SK-N-SH (cell line): Measurements from ENCODE around the gene OR4B1. TPM values are rescaled to one million over a fixed set of nuclear protein-coding genes. Genes with fewer than 3 reads are reported as not detected.

Source experiments
- CTCF ChIA-PET: fragments of 300-600, 350-600 bp; formaldehyde crosslinking; extraction: SDS; loops from one replicate; lab custom pipeline; 2021; lab: Yijun Ruan, JAX
- POLR2A ChIA-PET: fragments of 350-600 bp; sonication (Branson Sonifier 250); formaldehyde crosslinking; extraction: SDS; loops from one replicate; lab custom pipeline; 2020; ENCODE audit warnings: antibody characterized with exemption, inconsistent platforms; lab: Yijun Ruan, JAX
- DNase-seq: peaks from one replicate; pipeline ENCODE4 v3.0.0; 2012
- H2AFZ ChIP-seq: fragments of 200-600 bp; sonication (generic); 2 replicates; pipeline ENCODE4 v1.8.1; 2016; ENCODE audit warnings: antibody characterized with exemption, mild to moderate bottlenecking, low read depth
- H3F3A ChIP-seq: fragments of 200-600 bp; sonication (generic); replicated peaks from 2 replicates; pipeline ENCODE3; 2016; ENCODE audit warnings: antibody characterized with exemption, mild to moderate bottlenecking; ENCODE audit not compliant: insufficient read depth
- H3K27ac ChIP-seq, 2 experiments: fragments of 200-500 bp in 1 of 2; fragments of 200-600 bp in 1 of 2; sonication (Bioruptor generic) in 1 of 2; sonication (generic), shearing (Covaris generic) in 1 of 2; 2 replicates each; pipeline versions ENCODE4 v1.5.1 to v1.6.1; 2014 to 2016; ENCODE audit warnings: low read depth in 2 of 2, inconsistent platforms in 1 of 2, low read length in 1 of 2, mild to moderate bottlenecking in 1 of 2, mixed read lengths in 1 of 2
- H3K27me3 ChIP-seq: fragments of 200-600 bp; sonication (generic), shearing (Covaris generic); 2 replicates; pipeline ENCODE4 v1.6.1; 2016; ENCODE audit warnings: mixed run types; ENCODE audit not compliant: insufficient read depth
- H3K36me3 ChIP-seq, 2 experiments: fragments of 200-500 bp in 1 of 2; fragments of 200-600 bp in 1 of 2; sonication (Bioruptor generic) in 1 of 2; sonication (generic) in 1 of 2; replicated peaks in 1 of 2; 2 replicates each; pipeline versions ENCODE3 to v1.5.1; 2014 to 2016; ENCODE audit warnings: low read length in 1 of 2, mild to moderate bottlenecking in 1 of 2; ENCODE audit not compliant: insufficient read depth in 2 of 2, control insufficient read depth in 1 of 2
- H3K4me1 ChIP-seq, 2 experiments: fragments of 200-500 bp in 1 of 2; fragments of 200-600 bp in 1 of 2; sonication (Bioruptor generic) in 1 of 2; sonication (generic), shearing (Covaris generic) in 1 of 2; 2 replicates each; pipeline versions ENCODE4 v1.5.1 to v1.6.1; 2014 to 2016; ENCODE audit warnings: low read depth in 1 of 2, low read length in 1 of 2, mixed run types in 1 of 2; ENCODE audit not compliant: insufficient read depth in 2 of 2, control insufficient read depth in 1 of 2
- H3K4me2 ChIP-seq: fragments of 200-600 bp; sonication (generic), shearing (Covaris generic); 2 replicates; pipeline ENCODE4 v1.6.1; 2017; ENCODE audit warnings: mixed run types
- H3K4me3 ChIP-seq, 2 experiments: fragments of 200-500 bp in 1 of 2; fragments of 200-600 bp in 1 of 2; sonication (Bioruptor generic) in 1 of 2; sonication (generic), shearing (Covaris generic) in 1 of 2; 2 replicates each; pipeline versions ENCODE4 v1.5.1 to v1.8.1; 2014 to 2016; ENCODE audit warnings: low read depth in 2 of 2, inconsistent platforms in 1 of 2, low read length in 1 of 2, mild to moderate bottlenecking in 1 of 2, mixed read lengths in 1 of 2, moderate library complexity in 1 of 2
- H3K79me2 ChIP-seq: fragments of 200-600 bp; sonication (generic); 2 replicates; pipeline ENCODE4 v1.8.1; 2017; ENCODE audit warnings: mild to moderate bottlenecking; ENCODE audit not compliant: insufficient read depth
- H3K9ac ChIP-seq: fragments of 200-600 bp; sonication (generic); 2 replicates; pipeline ENCODE4 v1.6.1; 2017; ENCODE audit warnings: mixed run types
- H3K9me2 ChIP-seq: fragments of 200-600 bp; sonication (generic); 2 replicates; pipeline ENCODE4 v1.6.1; 2017; ENCODE audit warnings: mixed run types
- H3K9me3 ChIP-seq: fragments of 200-600 bp; sonication (generic); 2 replicates; pipeline ENCODE4 v1.6.1; 2017; ENCODE audit warnings: mixed run types, mild to moderate bottlenecking, moderate library complexity
- H4K20me1 ChIP-seq: fragments of 200-600 bp; sonication (generic); 2 replicates; pipeline ENCODE4 v1.6.1; 2017; ENCODE audit warnings: mild to moderate bottlenecking, mixed run types; ENCODE audit not compliant: insufficient read depth
- CHD2 ChIP-seq: fragments of 150-350 bp; IDR thresholded peaks from 2 replicates; pipeline ENCODE4 v1.6.1; 2018; ENCODE audit warnings: low read length; ENCODE audit not compliant: partially characterized antibody
- RAD21 ChIP-seq: IDR thresholded peaks from 2 replicates; pipeline ENCODE4 v1.6.1; 2012; ENCODE audit warnings: mild to moderate bottlenecking, low read length
- TAF1 ChIP-seq: IDR thresholded peaks from 2 replicates; pipeline ENCODE4 v1.6.1; 2012; ENCODE audit warnings: low read depth, mild to moderate bottlenecking, low read length, moderate library complexity, borderline replicate concordance
- WGBS: methylation state at CpG from one replicate; pipeline ENCODE4 v1.1.6; 2017; ENCODE audit warnings: low lambda C conversion rate; 5-methylcytosine and 5-hydroxymethylcytosine counted together
- polyA plus RNA-seq, 3 experiments: library from polyadenylated mRNA; depleted of rRNA; stranded (reverse); fragments of >200 nt; gene quantifications; 2 replicates each; pipeline ENCODE4 v1.2.3, GENCODE V29; 2012
- TF ChIP-seq, protein P1 (sequence below): IDR thresholded peaks from 2 replicates; pipeline ENCODE4 v1.4.0; 2012; ENCODE audit warnings: low read depth, borderline replicate concordance
- TF ChIP-seq, protein P2 (sequence below): fragments of 150-350 bp; IDR thresholded peaks from 2 replicates; pipeline ENCODE4 v1.6.1; 2017; ENCODE audit warnings: antibody characterized with exemption, low read length, low read depth, borderline replicate concordance
- TF ChIP-seq, protein P3 (sequence below): IDR thresholded peaks from 2 replicates; pipeline ENCODE4 v1.4.0; 2012; ENCODE audit warnings: low read depth
- TF ChIP-seq, protein P4 (sequence below): fragments of 150-350 bp; IDR thresholded peaks from 2 replicates; pipeline ENCODE4 v1.6.1; 2016; ENCODE audit warnings: mild to moderate bottlenecking, low read depth, low read length
- TF ChIP-seq, protein P5 (sequence below): IDR thresholded peaks from 2 replicates; pipeline ENCODE4 v1.6.1; 2012; ENCODE audit warnings: mild to moderate bottlenecking, low read depth, low read length, moderate library complexity

OR4B1 gene
- polyA plus RNA-seq, 1 of the 3 experiments (the other 2 are of a cell fraction), result not detected

DNA sequence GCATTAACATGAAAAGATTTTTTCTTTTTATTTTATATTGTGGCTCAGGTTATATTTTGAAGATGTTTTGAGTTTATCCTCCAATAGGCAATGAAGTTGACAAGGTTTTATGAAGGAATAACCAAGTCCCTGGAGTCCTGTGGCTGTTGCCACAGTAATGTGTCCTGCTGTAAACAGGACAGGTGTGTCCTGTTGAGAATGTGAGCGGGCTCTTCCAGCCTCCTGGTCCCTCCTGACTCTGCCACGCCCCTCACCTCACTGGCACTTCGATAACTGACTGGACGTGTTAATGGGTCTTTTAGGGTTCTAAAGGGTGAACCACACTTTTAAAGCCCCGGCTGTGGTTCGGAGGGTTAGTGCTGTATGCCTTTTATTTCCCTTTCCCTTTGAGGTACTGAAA is 47.8 kb upstream of the OR4B1 start:
- Histone ChIP-seq H3K79me2 (no peaks in the 10 kb centered on the region), H3K9me3 (no peaks in the 10 kb centered on the region), H3K4me2 (no peak overlapping the region), H3K36me3 (peaks cover 20 to 27% of the 10 kb centered on the region in 2 experiments), H3K4me3 (no peak overlapping the region), H3K9me2 (no peaks in the 10 kb centered on the region), H3K4me1 (peaks cover 0 to 3% of the 10 kb centered on the region in 2 experiments; a peak in 2 of 4 replicates), H4K20me1 (no peaks in the 10 kb centered on the region), H3K27me3 (no peaks in the 10 kb centered on the region), H3K27ac (no peak overlapping the region), H3K9ac (no peak overlapping the region), H2AFZ (no peak overlapping the region), H3F3A (no peaks in the 10 kb centered on the region)
- TF ChIP-seq, protein P1, sequence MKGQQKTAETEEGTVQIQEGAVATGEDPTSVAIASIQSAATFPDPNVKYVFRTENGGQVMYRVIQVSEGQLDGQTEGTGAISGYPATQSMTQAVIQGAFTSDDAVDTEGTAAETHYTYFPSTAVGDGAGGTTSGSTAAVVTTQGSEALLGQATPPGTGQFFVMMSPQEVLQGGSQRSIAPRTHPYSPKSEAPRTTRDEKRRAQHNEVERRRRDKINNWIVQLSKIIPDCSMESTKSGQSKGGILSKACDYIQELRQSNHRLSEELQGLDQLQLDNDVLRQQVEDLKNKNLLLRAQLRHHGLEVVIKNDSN, result no peak
- TF ChIP-seq, protein P2, sequence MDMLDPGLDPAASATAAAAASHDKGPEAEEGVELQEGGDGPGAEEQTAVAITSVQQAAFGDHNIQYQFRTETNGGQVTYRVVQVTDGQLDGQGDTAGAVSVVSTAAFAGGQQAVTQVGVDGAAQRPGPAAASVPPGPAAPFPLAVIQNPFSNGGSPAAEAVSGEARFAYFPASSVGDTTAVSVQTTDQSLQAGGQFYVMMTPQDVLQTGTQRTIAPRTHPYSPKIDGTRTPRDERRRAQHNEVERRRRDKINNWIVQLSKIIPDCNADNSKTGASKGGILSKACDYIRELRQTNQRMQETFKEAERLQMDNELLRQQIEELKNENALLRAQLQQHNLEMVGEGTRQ, result no peak
- no peak for TF ChIP-seq TAF1
- TF ChIP-seq, protein P3, sequence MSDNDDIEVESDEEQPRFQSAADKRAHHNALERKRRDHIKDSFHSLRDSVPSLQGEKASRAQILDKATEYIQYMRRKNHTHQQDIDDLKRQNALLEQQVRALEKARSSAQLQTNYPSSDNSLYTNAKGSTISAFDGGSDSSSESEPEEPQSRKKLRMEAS, result no peak
- 96% methylated on average over 6 of the region's 6 CpGs for WGBS
- ChIA-PET POLR2A (no interaction called here), CTCF (interaction anchor here (1.0 kb wide), 1 partner anchor 1826 kb away, joined by 3 read pairs; no protein-coding TSS in a partner anchor)
- DNase-seq, result no peak

DNA sequence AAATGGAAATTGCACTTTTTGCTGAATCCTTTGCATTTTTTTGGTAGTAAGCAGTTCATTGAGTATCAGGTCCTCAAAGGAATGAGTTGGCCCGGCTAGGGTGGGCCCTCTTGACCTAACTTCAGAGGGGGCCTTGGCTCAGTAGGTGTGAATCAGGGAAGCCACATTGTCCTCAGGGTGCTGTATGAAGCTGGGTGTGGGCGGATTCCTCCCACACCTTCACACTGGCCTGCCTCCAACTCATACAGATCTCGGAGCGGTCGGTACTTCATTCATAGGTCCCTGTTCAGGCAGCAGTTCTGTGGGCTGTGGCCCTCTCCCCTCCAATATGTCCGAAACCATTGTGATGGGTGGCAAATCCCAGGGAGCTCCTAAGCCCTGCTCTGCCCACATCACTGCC is 47.4 kb upstream of the OR4B1 start:
- H3K27ac ChIP-seq, result no peak overlapping the region
- H3K27me3 ChIP-seq, result no peaks in the 10 kb centered on the region
- DNase-seq, result no peak
- H3K4me1 ChIP-seq, result peaks cover 0 to 3% of the 10 kb centered on the region in 2 experiments; a peak in 2 of 4 replicates
- no peaks in the 10 kb centered on the region for H3F3A ChIP-seq
- H3K36me3 ChIP-seq, result peaks cover 17 to 24% of the 10 kb centered on the region in 2 experiments
- no peak overlapping the region for H2AFZ ChIP-seq
- 92% methylated on average over 5 of the region's 6 CpGs for WGBS
- POLR2A ChIA-PET, result no interaction called here
- TF ChIP-seq CHD2 (no peak), RAD21 (no peak)
- TF ChIP-seq, protein P4, sequence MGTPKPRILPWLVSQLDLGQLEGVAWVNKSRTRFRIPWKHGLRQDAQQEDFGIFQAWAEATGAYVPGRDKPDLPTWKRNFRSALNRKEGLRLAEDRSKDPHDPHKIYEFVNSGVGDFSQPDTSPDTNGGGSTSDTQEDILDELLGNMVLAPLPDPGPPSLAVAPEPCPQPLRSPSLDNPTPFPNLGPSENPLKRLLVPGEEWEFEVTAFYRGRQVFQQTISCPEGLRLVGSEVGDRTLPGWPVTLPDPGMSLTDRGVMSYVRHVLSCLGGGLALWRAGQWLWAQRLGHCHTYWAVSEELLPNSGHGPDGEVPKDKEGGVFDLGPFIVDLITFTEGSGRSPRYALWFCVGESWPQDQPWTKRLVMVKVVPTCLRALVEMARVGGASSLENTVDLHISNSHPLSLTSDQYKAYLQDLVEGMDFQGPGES, result no peak
- TF ChIP-seq, protein P5, sequence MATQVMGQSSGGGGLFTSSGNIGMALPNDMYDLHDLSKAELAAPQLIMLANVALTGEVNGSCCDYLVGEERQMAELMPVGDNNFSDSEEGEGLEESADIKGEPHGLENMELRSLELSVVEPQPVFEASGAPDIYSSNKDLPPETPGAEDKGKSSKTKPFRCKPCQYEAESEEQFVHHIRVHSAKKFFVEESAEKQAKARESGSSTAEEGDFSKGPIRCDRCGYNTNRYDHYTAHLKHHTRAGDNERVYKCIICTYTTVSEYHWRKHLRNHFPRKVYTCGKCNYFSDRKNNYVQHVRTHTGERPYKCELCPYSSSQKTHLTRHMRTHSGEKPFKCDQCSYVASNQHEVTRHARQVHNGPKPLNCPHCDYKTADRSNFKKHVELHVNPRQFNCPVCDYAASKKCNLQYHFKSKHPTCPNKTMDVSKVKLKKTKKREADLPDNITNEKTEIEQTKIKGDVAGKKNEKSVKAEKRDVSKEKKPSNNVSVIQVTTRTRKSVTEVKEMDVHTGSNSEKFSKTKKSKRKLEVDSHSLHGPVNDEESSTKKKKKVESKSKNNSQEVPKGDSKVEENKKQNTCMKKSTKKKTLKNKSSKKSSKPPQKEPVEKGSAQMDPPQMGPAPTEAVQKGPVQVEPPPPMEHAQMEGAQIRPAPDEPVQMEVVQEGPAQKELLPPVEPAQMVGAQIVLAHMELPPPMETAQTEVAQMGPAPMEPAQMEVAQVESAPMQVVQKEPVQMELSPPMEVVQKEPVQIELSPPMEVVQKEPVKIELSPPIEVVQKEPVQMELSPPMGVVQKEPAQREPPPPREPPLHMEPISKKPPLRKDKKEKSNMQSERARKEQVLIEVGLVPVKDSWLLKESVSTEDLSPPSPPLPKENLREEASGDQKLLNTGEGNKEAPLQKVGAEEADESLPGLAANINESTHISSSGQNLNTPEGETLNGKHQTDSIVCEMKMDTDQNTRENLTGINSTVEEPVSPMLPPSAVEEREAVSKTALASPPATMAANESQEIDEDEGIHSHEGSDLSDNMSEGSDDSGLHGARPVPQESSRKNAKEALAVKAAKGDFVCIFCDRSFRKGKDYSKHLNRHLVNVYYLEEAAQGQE, result no peak
- no peak overlapping the region for H3K4me2 ChIP-seq
- no peak overlapping the region for H3K9ac ChIP-seq
- no peaks in the 10 kb centered on the region for H3K79me2 ChIP-seq
- H3K4me3 ChIP-seq, result no peak overlapping the region
- no peaks in the 10 kb centered on the region for H4K20me1 ChIP-seq
- no peaks in the 10 kb centered on the region for H3K9me3 ChIP-seq
- CTCF ChIA-PET, result interaction anchor here (1.0 to 1.4 kb wide), 2 partner anchors 138 to 1826 kb away, joined by 3 to 5 read pairs; no protein-coding TSS in a partner anchor
- H3K9me2 ChIP-seq, result no peaks in the 10 kb centered on the region
